Hematopoietic multipotent progenitor cell treated with erythropoietin and hydrocortisone succinate and interleukin-3 and kit ligand, for 4 days (in vitro differentiated cells): Measurements from ENCODE around the gene SYCP2L.

Experiments
- DNase-seq: peaks from one replicate; pipeline ENCODE4 v3.0.0-alpha.2; 2015

SYCP2L gene

DNA sequence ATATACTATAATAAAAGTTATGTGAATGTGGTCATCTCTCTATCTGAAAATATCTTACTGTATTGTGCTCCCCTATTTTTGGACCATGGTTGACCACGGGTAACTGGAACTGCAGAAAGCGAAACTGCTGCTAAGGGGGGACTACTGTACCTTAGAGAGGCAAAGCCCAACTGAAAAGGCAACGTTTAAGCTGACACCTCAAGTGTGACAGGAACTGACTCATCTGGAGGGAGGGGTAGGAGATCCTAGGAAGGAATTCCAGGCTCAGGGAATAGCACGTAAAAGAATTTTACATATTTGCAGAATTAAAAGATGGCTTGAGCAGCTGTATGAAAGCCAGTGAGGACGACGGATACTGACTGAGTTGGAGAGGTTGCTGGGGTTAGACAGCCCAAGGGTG, 122.5 kb downstream of the SYCP2L start:
- no peak for DNase-seq

DNA sequence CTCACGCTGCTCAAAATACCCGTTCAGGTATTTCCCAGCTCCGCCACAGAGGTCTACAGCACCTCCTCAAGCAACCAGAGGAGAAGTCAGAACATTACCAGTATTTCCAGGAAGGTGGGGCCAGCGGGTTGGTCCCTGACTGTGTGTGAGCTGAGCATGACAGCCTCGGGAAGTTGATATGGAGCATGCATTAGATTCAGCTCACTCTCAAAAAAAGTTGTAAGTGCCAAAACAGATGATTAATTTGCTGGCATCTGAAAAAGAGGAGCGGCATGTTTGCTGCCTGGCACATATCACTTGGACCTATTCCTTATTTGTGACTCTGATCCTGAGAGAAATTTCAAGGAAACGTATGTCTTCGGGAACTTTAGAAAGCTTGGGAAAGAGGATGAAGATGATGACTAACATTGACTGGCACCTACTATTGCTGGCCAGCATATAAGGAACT, 125.0 kb downstream of the SYCP2L start:
- peak; percentile 4 for DNase-seq

GRCh38 chr6:11012295-11012754, 125.5 kb downstream of the SYCP2L start:
- no peak for DNase-seq

DNA sequence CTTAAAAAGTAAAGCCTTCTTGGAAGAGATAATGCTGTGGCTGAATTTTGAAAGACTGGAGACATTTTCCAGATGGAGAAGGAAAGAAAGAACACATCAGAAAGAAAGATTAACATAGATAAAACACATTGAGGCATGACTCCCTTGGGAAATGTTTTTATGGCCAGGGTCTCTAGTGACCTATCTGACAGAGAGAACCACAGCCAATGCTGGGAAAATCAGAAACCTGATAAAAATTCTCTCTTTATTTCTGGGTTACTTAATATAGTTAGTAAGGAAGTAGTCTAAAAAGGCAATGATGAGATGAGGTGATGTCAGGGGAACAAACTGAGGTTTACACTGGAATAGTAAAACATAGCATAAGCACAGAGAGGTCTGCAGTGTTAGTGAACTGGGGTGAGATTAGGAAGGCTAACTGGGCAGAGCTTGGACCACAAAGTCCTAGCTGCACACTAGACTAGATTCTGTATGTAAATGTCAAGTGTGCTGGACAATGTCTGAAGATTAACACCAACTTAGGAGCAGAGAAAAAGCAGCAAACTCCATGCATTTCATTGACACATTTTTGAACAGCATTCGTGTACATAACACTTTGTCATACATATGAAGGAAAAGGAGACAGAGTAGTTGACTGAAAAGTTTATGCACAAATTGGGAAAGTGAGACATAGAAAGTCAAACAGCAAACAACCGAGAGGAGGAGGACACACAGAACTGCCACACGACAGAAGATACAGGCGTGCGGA, 126.3 kb downstream of the SYCP2L start:
- no peak for DNase-seq

- no peak for DNase-seq
Measured at GRCh38 chr6:11013721-11014070, 126.8 kb downstream of the SYCP2L start.

GRCh38 chr6:11015102-11015501, 128.2 kb downstream of the SYCP2L start:
- DNase-seq, result no peak

- DNase-seq, result no peak
Measured at GRCh38 chr6:11016452-11016851, 129.6 kb downstream of the SYCP2L start.

DNA sequence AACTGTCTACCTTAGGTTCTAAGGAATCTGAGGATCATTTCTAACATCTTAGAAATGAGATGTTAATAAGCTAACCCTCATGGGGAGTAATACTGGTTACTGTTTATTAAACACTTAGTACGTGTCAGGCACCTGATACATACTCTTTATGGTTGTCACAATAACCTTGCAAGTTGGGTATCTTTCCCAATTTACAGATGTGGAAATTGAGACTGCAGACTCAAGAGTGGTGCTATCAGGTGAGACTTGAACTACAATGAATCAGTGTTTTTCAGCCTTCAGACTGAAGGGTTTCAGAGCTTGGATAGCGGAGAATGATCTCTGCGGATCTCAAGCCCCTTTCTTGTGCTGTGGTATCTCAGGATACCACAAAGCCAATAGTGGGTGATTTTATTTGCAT, 130.2 kb downstream of the SYCP2L start:
- DNase-seq, result no peak

DNA sequence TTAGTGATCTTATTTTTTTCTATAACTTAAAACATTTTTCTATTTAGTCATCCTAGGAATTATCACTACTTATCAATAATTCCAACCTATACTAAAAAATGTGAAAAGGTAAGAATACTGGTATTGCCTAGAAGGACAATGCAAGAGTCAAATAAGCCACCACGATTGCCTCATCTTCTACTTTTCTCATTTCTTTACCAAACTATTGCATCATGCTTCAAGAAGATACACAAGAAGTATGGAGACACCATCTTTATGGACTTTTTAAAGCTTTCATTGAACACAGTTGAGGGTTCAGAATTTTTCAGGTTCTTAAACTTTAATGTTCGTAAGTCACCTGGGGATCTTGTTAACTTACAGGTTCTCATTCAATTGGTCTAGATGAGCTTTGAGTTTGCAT, 131.4 kb downstream of the SYCP2L start:
- DNase-seq, result peak; percentile 5

GRCh38 chr6:11021003-11021402, 134.2 kb downstream of the SYCP2L start:
- no peak for DNase-seq

DNA sequence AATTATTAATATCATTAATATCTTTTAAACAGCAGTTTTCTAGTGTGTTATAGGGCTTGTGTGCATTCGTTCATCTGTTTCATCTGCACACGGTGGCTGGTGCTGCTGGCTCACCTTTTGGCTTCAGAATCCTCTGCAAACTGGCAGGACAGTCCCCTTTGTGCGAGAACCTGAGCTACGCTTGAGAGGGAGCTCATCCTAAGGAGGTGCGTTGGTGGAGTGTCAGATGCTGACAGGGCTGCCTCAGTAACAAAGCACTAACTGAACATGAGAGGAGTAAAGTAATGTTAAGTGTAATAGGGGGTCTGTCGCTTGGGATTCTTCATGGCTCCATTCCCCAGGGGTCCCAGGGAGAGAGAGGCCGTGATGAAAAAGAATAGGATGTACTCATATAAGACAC, 134.9 kb downstream of the SYCP2L start:
- DNase-seq, result no peak

DNA sequence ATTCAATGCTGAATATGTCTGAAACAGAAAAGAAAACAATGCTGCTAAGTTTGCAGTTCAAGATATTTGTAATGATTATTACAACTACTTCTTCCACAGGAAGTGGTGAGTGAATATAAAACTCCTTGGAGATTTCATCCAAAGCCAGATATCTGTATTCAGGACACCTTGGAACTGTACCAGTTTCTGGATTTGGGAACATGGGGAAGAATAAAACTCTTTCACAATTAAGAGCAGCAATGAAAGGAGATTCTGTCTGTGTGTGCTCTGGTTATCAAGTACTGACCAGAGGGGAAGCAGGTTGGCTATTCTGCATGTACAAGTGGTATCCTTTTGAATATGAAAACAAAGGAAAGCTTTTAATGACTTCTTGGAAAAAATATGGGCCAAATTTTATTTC, 136.2 kb downstream of the SYCP2L start:
- DNase-seq, result no peak
